Neural cell (in vitro differentiated cells): ENCODE measurements around the gene MIGA2. TPM values are rescaled to one million over a fixed set of nuclear protein-coding genes. Genes with fewer than 3 reads are reported as not detected.

Source experiments
- H2AFZ ChIP-seq: fragments of 200-600, 300-800 bp; sonication (generic), shearing (Covaris generic); 2 replicates; pipeline ENCODE4 v1.6.0; 2014; ENCODE audit warnings: low read depth, mild to moderate bottlenecking, antibody characterized with exemption, low read length, moderate library complexity
- H3F3A ChIP-seq: fragments of 200-600 bp; shearing (Covaris generic); 2 replicates; pipeline ENCODE4 v1.6.1; 2016; ENCODE audit warnings: mild to moderate bottlenecking, moderate library complexity, mixed read lengths, antibody characterized with exemption, low read length; ENCODE audit not compliant: insufficient read depth, poor library complexity, severe bottlenecking
- H3K27ac ChIP-seq: fragments of 200-600, 300-800 bp; sonication (generic), shearing (Covaris generic); 2 replicates; pipeline ENCODE4 v1.5.1; 2014; ENCODE audit warnings: mild to moderate bottlenecking, low read length, moderate library complexity
- H3K27me3 ChIP-seq: fragments of 300-800, 200-600 bp; sonication (generic), shearing (Covaris generic); 2 replicates; pipeline ENCODE4 v1.6.0; 2014; ENCODE audit warnings: mild to moderate bottlenecking, low read depth, low read length, moderate library complexity; ENCODE audit not compliant: insufficient read depth
- H3K36me3 ChIP-seq: fragments of 300-800, 200-600 bp; sonication (generic), shearing (Covaris generic); 2 replicates; pipeline ENCODE4 v1.5.1; 2014; ENCODE audit warnings: mild to moderate bottlenecking, antibody characterized with exemption, low read length, moderate library complexity; ENCODE audit not compliant: insufficient read depth
- H3K4me2 ChIP-seq: fragments of 300-800, 200-600 bp; sonication (generic), shearing (Covaris generic); 2 replicates; pipeline ENCODE4 v1.6.0; 2014; ENCODE audit warnings: mild to moderate bottlenecking, low read length
- H3K4me3 ChIP-seq: fragments of 300-800, 200-600 bp; sonication (generic), shearing (Covaris generic); 2 replicates; pipeline ENCODE4 v1.5.1; 2014; ENCODE audit warnings: mild to moderate bottlenecking, low read length, moderate library complexity
- H3K79me2 ChIP-seq: fragments of 200-600 bp; shearing (Covaris generic); replicated peaks from 2 replicates; pipeline ENCODE4 v1.6.0; 2014; ENCODE audit warnings: mild to moderate bottlenecking, low read length, moderate library complexity; ENCODE audit not compliant: insufficient read depth
- H3K9ac ChIP-seq: fragments of 300-800, 200-600 bp; sonication (generic), shearing (Covaris generic); 2 replicates; pipeline ENCODE4 v1.6.1; 2016; ENCODE audit warnings: mild to moderate bottlenecking, low read length, mixed read lengths
- H3K9me2 ChIP-seq: fragments of 200-600 bp; shearing (Covaris generic); 2 replicates; pipeline ENCODE4 v1.6.1; 2016; ENCODE audit warnings: mild to moderate bottlenecking, low read length, mixed read lengths; ENCODE audit not compliant: insufficient read depth
- H3K9me3 ChIP-seq: fragments of 200-600, 300-800 bp; sonication (generic), shearing (Covaris generic); 2 replicates; pipeline ENCODE4 v1.6.1; 2016; ENCODE audit warnings: mild to moderate bottlenecking, mixed run types, low read length, moderate library complexity, mixed read lengths
- H4K20me1 ChIP-seq: fragments of 200-600 bp; shearing (Covaris generic); 2 replicates; pipeline ENCODE4 v1.6.1; 2016; ENCODE audit warnings: mild to moderate bottlenecking, mixed run types; ENCODE audit not compliant: insufficient read depth
- CTCF ChIP-seq: fragments of 450-650 bp; IDR thresholded peaks from 2 replicates; pipeline ENCODE4 v1.5.1; 2014; ENCODE audit warnings: antibody characterized with exemption, mild to moderate bottlenecking, moderate library complexity; ENCODE audit not compliant: poor library complexity, severe bottlenecking
- EP300 ChIP-seq: fragments of 450-650 bp; conservative IDR thresholded peaks from 2 replicates; pipeline ENCODE4 v1.6.1; 2014; ENCODE audit warnings: antibody characterized with exemption, mild to moderate bottlenecking, moderate library complexity; ENCODE audit not compliant: poor library complexity, severe bottlenecking
- EZH2 ChIP-seq: fragments of 200-600, 300-800 bp; shearing (Covaris generic), sonication (generic); IDR thresholded peaks from 2 replicates; pipeline ENCODE4 v1.6.1; 2014; ENCODE audit warnings: antibody characterized with exemption, low read length, borderline replicate concordance, mild to moderate bottlenecking; ENCODE audit not compliant: insufficient read depth, poor library complexity, severe bottlenecking
- MXI1 ChIP-seq: fragments of 450-650 bp; conservative IDR thresholded peaks from 2 replicates; pipeline ENCODE4 v1.6.1; 2014; ENCODE audit warnings: antibody characterized with exemption, mild to moderate bottlenecking; ENCODE audit not compliant: poor library complexity, severe bottlenecking
- POLR2AphosphoS5 ChIP-seq: IDR thresholded peaks from 2 replicates; pipeline ENCODE4 v1.6.1; 2012
- RAD21 ChIP-seq: fragments of 450-650 bp; conservative IDR thresholded peaks from 2 replicates; pipeline ENCODE4 v1.6.1; 2014; ENCODE audit warnings: antibody characterized with exemption, mild to moderate bottlenecking, moderate library complexity
- REST ChIP-seq: IDR thresholded peaks from 2 replicates; pipeline ENCODE4 v1.6.1; 2012; ENCODE audit warnings: borderline replicate concordance
- SMC3 ChIP-seq: fragments of 450-650 bp; conservative IDR thresholded peaks from 2 replicates; pipeline ENCODE4 v1.6.1; 2014; ENCODE audit warnings: antibody characterized with exemption, mild to moderate bottlenecking, moderate library complexity; ENCODE audit not compliant: poor library complexity
- TAF1 ChIP-seq: IDR thresholded peaks from 2 replicates; pipeline ENCODE4 v1.6.1; 2012; ENCODE audit warnings: low read depth
- polyA plus RNA-seq: library from polyadenylated mRNA; depleted of rRNA; stranded (reverse); fragments of >200 nt; gene quantifications from 2 replicates; pipeline ENCODE4 v1.2.3, GENCODE V29; 2014

Gene MIGA2
- polyA plus RNA-seq, 1 donor from 2014 or later: 42.4 TPM

GRCh38 chr9:129040113-129040643 is 3.8 kb downstream of the MIGA2 start (continued):
- no peak for TF ChIP-seq EP300
- no peak for TF ChIP-seq RAD21
- TF ChIP-seq TAF1: no peak

GRCh38 chr9:129042016-129042415 is 5.6 kb downstream of the MIGA2 start:
- Histone ChIP-seq H3K9ac (no peak overlapping the region), H3K79me2 (peaks cover 8% of the 10 kb centered on the region), H3K4me3 (no peak overlapping the region), H2AFZ (no peak overlapping the region), H3K27me3 (no peaks in the 10 kb centered on the region), H3F3A (no peaks in the 10 kb centered on the region), H3K36me3 (peaks cover 4% of the 10 kb centered on the region), H3K4me2 (no peak overlapping the region), H3K27ac (no peak overlapping the region), H3K9me2 (no peaks in the 10 kb centered on the region), H3K9me3 (no peaks in the 10 kb centered on the region), H4K20me1 (no peaks in the 10 kb centered on the region)
- TF ChIP-seq SMC3 (no peak), EP300 (no peak), TAF1 (no peak)

GRCh38 chr9:129052592-129052991 is 16.2 kb downstream of the MIGA2 start:
- Histone ChIP-seq H3K4me3 (no peak overlapping the region), H3F3A (no peaks in the 10 kb centered on the region), H3K36me3 (no peaks in the 10 kb centered on the region), H3K27ac (no peak overlapping the region), H3K9me2 (no peaks in the 10 kb centered on the region), H2AFZ (no peak overlapping the region), H3K27me3 (no peaks in the 10 kb centered on the region), H3K4me2 (no peak overlapping the region), H4K20me1 (no peaks in the 10 kb centered on the region), H3K9ac (no peak overlapping the region), H3K9me3 (no peaks in the 10 kb centered on the region), H3K79me2 (no peaks in the 10 kb centered on the region)
- TF ChIP-seq EP300 (no peak), POLR2AphosphoS5 (no peak), SMC3 (no peak), CTCF (no peak), RAD21 (no peak), TAF1 (no peak), MXI1 (no peak), REST (no peak), EZH2 (no peak)
